ENCODE data around the gene NPIPB12. TPM values are rescaled to one million over a fixed set of nuclear protein-coding genes. Genes with fewer than 3 reads are reported as not detected.
"Not testable (repeated sequence)": the region's sequence is repeated elsewhere in the genome, so short reads cannot be mapped to it uniquely, and the experiment has no call there.

The NPIPB12 gene
- total RNA-seq: 10 to 100 TPM; 42.1 to 47.3 TPM

DNA sequence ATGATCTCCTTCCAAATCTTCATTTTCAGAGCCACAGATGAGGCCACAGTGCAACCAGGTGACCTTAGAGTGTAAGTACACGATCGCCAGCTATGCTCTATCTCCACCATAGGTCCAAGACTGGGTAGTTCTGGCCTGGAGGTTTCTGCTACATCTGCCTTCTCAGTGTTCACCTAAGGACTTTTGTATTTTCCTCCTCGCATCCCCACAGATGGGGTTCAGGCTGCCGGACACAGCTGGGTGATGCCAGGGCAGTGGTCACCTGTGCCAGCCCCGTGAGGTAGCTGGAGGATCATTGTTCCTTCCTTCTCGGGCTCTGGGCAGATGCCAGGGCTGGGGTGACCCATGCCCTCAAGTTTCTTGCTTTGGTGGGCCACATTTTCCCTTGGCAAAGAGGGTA, at the start of gene NPIPB12:
TSS of gene NPIPB12 (minus strand) at position 101 of the 400 bp plus-strand sequence.
- H3K27me3 Mint-ChIP-seq (ENCODE audit: low read depth); CTCF ChIA-PET; H3K4me1 Mint-ChIP-seq (ENCODE audit: low read depth); DNase-seq; H3K27ac Mint-ChIP-seq; intact Hi-C loops (cut with micrococcal nuclease); H3K4me3 Mint-ChIP-seq; H3K36me3 Mint-ChIP-seq (ENCODE audit: low read depth); H3K9me3 Mint-ChIP-seq: not testable (repeated sequence)

DNA sequence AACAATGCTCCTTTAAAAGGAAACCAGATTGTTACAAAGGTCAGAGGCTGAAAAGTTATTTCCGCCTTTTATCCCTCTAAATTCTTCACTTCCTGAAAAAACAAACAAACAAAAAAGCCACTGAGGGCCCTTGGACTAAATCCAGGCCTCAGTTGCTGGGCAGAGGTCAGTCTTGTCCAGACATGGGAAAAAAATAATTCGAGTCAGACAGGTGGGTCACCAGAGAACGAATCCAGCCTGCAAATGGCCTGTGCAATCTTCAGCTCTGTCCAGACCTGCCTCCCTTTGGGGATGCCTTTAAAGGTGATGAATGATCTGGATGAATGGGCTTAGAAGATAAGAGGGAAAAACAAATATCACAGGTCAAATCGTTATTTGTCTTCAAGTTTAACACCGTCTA, 15.3 kb upstream of the NPIPB12 start:
- H3K9me3 Mint-ChIP-seq; intact Hi-C loops (cut with micrococcal nuclease); CTCF ChIA-PET; H3K4me3 Mint-ChIP-seq; H3K36me3 Mint-ChIP-seq (ENCODE audit: low read depth); DNase-seq; H3K27ac Mint-ChIP-seq; H3K27me3 Mint-ChIP-seq (ENCODE audit: low read depth); H3K4me1 Mint-ChIP-seq (ENCODE audit: low read depth): not testable (repeated sequence)

DNA sequence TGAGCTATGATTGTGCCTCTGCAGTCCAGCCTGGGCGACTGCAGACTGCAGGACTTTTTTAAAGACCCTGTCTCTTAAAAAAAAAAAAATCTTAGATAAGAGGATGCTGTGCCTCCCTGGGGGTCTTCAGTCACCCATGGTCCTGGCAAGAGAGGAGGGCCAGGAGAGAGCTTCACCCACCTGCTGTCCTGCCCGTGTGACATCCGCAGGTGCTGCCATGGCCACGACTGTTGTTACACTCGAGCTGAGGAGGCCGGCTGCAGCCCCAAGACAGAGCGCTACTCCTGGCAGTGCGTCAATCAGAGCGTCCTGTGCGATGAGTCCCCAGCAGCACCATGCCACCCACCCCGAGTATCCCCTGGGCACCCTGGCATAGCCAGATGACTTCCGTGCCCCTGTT, 23.9 kb downstream of the NPIPB12 start:
- H3K27ac Mint-ChIP-seq; H3K4me3 Mint-ChIP-seq; H3K27me3 Mint-ChIP-seq (ENCODE audit: low read depth); H3K4me1 Mint-ChIP-seq (ENCODE audit: low read depth); CTCF ChIA-PET; DNase-seq; intact Hi-C loops (cut with micrococcal nuclease); H3K9me3 Mint-ChIP-seq; H3K36me3 Mint-ChIP-seq (ENCODE audit: low read depth): not testable (repeated sequence)

DNA sequence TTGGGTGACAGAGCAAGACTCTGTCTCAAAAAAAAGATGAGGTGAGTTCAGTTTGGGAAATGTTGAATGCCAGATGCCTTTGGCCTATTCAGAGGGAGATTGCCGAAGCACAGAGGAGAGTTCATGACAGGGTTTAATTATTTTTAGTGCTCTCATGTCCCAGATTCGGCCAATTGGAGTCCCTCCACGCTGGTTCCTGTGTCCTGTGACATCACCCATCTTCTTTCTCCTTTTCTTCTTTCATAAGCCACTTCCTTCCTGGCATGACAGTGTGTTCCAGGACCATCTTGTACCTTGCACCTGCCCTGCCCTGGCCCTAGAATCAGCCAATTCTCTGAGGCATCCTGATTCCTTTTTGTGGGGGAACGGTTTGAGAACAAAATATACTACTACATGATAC, 34.1 kb downstream of the NPIPB12 start:
- intact Hi-C loops (cut with micrococcal nuclease); H3K4me3 Mint-ChIP-seq; CTCF ChIA-PET: not testable (repeated sequence)

DNA sequence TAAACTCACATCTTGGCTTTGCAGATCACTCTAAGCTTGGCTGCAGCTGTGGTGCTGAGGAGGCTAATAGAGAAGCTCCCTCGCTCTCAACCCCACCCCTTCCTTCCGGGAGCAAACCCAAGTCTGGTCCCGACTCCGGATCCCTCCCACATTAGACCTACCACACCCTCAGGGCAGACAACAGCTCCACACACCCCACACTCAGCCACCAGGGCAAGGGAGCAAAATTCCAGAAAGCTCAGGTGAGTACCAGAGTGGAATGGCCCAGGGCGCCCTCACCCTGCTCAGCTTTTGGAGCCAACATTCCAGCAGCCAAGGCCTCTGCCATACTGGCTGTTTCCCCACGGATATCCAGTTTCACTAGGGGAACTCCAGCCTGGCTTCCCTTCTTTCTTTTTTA, 36.5 kb downstream of the NPIPB12 start:
- H3K4me1 Mint-ChIP-seq (ENCODE audit: low read depth); H3K9me3 Mint-ChIP-seq; H3K27ac Mint-ChIP-seq; H3K27me3 Mint-ChIP-seq (ENCODE audit: low read depth); intact Hi-C loops (cut with micrococcal nuclease); CTCF ChIA-PET; H3K4me3 Mint-ChIP-seq; H3K36me3 Mint-ChIP-seq (ENCODE audit: low read depth): not testable (repeated sequence)
- peak; percentile 6 for DNase-seq

More for the DNA sequence above, 34.1 kb downstream of the NPIPB12 start:
- not testable (repeated sequence) for DNase-seq; H3K4me1 Mint-ChIP-seq (ENCODE audit: low read depth); H3K27ac Mint-ChIP-seq; H3K9me3 Mint-ChIP-seq; H3K36me3 Mint-ChIP-seq (ENCODE audit: low read depth); H3K27me3 Mint-ChIP-seq (ENCODE audit: low read depth)

DNA sequence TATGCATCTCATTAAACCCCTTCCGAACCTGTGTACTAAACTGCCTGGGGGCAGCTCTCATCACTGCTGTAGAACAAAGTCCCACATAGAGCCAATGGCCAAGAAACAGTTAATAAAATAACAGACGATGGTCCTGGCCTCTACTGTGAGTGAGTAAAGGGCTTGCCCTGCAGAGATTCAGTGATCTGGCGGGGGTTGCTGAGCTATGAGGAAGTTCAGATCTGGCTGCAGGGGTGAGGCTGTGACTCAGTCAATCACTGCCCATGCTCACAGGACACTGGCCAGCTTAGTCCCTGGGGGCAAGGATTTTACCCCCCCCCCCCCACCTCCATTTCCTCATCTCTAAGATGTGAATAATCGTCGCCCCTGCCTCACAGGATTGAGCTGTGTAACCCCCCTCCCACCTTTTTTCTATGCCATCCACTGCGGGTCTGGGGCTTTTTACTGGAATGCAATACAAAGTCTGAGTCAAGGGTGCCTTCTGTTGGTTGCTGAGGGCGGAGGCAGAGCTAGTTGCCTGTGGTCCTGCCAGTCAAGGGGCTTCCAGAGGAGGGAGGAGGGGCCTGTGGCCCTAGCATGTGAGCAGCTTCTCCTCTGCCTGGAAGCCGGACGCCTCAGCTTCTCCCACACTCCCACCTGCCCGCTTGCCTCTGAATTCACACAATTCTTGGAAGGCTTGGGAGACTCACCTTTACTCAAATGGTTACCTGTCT, 38.4 kb downstream of the NPIPB12 start:
- H3K36me3 Mint-ChIP-seq (ENCODE audit: low read depth); H3K27ac Mint-ChIP-seq; H3K9me3 Mint-ChIP-seq; H3K27me3 Mint-ChIP-seq (ENCODE audit: low read depth); H3K4me1 Mint-ChIP-seq (ENCODE audit: low read depth); H3K4me3 Mint-ChIP-seq; DNase-seq; intact Hi-C loops (cut with micrococcal nuclease); CTCF ChIA-PET: not testable (repeated sequence)

DNA sequence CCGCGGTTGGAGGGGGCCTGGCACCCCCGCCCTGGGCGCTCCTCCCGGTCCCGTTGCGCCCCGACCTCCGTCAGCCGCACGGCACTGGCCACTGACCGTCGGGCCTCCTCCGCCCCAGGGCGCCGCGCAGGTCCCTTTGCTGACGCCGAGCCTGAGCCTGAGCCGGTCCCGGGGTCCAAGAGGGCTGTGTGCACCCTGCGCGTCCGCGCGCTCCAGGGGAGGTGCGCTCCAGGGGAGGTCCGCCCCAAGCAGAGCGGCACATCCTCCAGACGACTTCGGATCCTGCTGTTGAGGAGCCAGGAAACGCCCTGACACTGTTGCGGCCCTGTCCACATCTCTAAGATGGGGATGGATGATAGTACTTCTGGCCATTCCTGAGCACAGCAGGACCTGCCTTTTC, 39.3 kb downstream of the NPIPB12 start:
- H3K4me1 Mint-ChIP-seq (ENCODE audit: low read depth); H3K4me3 Mint-ChIP-seq; H3K36me3 Mint-ChIP-seq (ENCODE audit: low read depth); H3K27me3 Mint-ChIP-seq (ENCODE audit: low read depth); DNase-seq; H3K9me3 Mint-ChIP-seq; H3K27ac Mint-ChIP-seq; intact Hi-C loops (cut with micrococcal nuclease); CTCF ChIA-PET: not testable (repeated sequence)

DNA sequence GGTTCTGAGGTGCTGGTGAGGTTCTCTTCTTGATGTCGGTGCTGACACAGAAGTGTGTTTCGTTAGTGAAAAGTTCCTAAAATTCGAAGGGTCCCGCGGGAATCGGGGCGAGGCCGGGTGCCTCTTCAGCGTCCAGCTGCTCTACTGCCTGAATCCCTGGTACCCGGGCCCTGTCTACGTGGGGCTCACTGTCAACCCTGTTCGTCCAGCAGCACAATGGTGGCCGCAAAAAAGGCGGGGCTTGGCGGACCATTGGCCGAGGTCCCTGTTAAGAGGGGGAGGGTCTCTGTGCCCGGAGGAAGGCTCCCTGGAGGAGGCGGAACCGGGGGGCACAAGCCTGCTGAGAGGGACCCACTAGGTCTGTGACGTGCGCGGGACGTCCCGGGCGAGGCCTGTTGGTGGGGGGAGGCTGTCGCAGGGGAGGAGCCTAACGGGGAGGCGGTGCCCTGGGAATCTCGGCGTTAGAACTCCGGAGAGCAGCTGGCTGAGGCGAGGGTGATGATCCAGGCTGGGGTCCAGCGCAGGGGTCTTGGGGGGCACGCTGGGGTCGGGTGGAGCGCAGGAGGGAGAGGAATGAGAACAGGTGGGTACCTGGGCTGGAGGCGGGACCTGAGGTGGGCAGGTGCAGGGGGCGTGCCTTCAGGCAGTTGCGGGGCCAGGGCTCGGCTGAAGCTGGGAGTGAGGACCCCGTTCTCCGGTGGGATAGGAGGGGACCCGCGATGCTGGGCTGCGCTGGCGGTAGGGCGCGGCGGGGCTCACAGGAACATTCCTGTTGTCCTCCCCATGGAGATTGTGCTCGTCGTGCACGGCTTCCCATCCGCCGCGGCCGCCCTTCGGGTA, 40.0 kb downstream of the NPIPB12 start:
- DNase-seq; H3K4me3 Mint-ChIP-seq; H3K27me3 Mint-ChIP-seq (ENCODE audit: low read depth); intact Hi-C loops (cut with micrococcal nuclease); H3K27ac Mint-ChIP-seq; CTCF ChIA-PET; H3K4me1 Mint-ChIP-seq (ENCODE audit: low read depth); H3K36me3 Mint-ChIP-seq (ENCODE audit: low read depth); H3K9me3 Mint-ChIP-seq: not testable (repeated sequence)

DNA sequence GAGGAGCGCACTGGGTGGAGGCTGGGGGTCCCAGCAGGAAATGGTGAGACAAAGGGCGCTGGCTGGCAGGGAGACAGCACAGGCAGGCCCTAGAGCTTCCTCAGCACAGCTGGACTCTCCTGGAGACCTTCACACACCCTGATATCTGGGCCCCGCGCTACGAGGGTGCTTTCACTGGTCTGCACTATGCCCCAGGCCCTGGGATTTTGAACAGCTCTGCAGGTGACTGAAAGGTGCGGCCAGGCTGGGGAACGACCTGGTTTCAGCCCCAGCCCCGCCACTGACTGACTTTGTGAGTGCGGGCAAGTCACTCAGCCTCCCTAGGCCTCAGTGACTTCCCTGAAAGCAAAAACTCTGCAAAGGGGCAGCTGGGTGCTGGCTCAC, 45.6 kb downstream of the NPIPB12 start:
- CTCF ChIA-PET; H3K4me3 Mint-ChIP-seq; DNase-seq; intact Hi-C loops (cut with micrococcal nuclease); H3K9me3 Mint-ChIP-seq; H3K4me1 Mint-ChIP-seq (ENCODE audit: low read depth); H3K36me3 Mint-ChIP-seq (ENCODE audit: low read depth); H3K27me3 Mint-ChIP-seq (ENCODE audit: low read depth); H3K27ac Mint-ChIP-seq: not testable (repeated sequence)

DNA sequence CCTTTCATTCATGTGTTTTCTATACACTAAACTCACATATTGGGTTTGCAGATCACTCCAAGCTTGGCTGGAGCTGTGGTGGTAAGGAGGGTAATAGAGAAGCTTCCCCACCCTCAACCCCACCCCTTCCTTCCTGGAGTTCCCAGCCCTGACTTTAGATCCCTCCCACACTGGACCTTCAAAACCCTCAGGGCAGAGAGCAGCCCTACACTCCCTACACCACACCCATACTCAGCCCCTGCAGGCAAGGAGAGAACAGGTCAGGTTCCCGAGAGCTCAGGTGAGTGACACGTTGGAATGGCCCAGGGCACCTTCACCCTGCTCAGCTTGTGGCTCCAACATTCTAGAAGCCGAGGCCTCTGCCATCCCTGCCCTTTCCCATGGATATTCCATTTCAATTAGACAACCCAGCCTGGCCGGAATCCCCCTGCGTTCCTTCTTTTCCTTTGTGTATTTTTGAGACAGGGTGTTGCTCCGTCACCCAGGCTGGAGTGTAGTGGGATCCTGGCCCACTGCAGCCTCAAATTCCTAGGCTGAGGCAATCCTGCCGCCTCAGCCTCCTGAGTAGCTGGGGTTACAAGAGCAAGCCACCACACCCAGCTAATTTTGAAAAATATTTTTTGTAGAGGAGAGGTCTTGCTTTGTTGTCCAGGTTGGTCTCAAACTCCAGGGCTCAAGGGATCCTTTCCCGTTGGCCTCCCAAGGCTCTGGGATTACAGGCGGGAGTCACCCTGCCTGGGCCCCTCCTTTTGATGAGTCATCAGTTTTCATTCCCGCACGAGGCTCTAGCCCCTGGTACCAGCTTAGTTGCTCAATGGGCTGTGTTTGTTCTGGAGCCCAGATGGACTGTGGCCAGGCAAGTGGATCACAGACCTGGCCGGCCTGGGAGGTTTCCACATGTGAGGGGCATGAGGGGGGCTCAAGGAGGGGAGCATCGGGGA, 46.2 kb downstream of the NPIPB12 start, which contains the start of gene SULT1A4:
TSS of gene SULT1A4 (plus strand) at position 208 of the 941 bp plus-strand sequence. CDS start 1,473 bp downstream, outside the sequence.
- H3K4me3 Mint-ChIP-seq; intact Hi-C loops (cut with micrococcal nuclease); H3K27ac Mint-ChIP-seq; H3K27me3 Mint-ChIP-seq (ENCODE audit: low read depth); H3K9me3 Mint-ChIP-seq; CTCF ChIA-PET; H3K4me1 Mint-ChIP-seq (ENCODE audit: low read depth); H3K36me3 Mint-ChIP-seq (ENCODE audit: low read depth); DNase-seq: not testable (repeated sequence)

DNA sequence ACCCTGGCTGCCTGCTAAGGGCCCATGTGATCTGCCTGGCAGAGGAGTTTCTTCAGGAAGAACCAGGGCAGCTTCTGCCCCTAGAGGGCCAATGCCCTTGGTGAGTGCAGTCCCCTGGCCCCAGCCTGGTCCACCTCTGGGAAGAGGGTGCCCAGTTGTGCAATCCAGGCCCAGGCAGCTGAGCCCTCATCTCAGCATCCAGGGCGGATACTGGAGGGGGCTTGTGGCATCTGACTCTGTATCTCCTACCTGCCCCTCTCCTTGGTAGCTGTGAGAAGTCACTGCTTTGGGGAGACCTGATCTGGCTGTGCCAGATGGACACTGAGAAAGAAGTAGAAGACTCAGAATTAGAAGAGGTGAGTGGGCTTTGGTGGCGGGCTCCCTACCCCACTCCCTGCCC, 48.5 kb downstream of the NPIPB12 start:
- H3K36me3 Mint-ChIP-seq (ENCODE audit: low read depth); H3K27me3 Mint-ChIP-seq (ENCODE audit: low read depth); DNase-seq; H3K4me3 Mint-ChIP-seq; intact Hi-C loops (cut with micrococcal nuclease); H3K27ac Mint-ChIP-seq; CTCF ChIA-PET; H3K4me1 Mint-ChIP-seq (ENCODE audit: low read depth); H3K9me3 Mint-ChIP-seq: not testable (repeated sequence)

DNA sequence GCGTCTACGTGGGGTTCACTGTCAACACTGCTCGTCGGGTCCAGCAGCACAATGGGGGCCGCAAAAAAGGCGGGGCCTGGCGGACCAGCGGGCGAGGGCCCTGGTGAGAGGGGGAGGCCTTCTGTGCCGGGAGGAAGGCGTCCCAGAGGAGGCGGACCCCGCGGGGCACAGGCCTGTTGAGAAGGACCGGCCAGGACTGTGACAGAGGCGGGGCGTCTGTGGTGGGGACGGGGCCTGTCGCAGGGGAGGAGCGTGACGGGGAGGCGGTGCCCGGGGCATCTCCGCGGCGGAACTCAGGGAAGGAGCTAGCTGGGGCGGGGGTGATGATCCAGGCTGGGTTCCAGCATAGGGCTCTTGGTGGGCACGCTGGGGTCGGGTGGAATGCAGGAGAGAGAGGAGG, 51.4 kb downstream of the NPIPB12 start:
- CTCF ChIA-PET; H3K36me3 Mint-ChIP-seq (ENCODE audit: low read depth); H3K27ac Mint-ChIP-seq; H3K4me1 Mint-ChIP-seq (ENCODE audit: low read depth); H3K4me3 Mint-ChIP-seq; H3K9me3 Mint-ChIP-seq; intact Hi-C loops (cut with micrococcal nuclease); H3K27me3 Mint-ChIP-seq (ENCODE audit: low read depth); DNase-seq: not testable (repeated sequence)
